Globus pallidus (tissue), 1 donor: ENCODE results near the gene ITPR1.
"Not testable (repeated sequence)": the region's sequence is repeated elsewhere in the genome, so short reads cannot be mapped to it uniquely, and the experiment has no call there.

ENCODE experiments used
- DNase-seq: peaks from one replicate; pipeline ENCODE4 v3.0.0-alpha.2; 2015; ENCODE audit warnings: low spot score

Gene ITPR1

DNA sequence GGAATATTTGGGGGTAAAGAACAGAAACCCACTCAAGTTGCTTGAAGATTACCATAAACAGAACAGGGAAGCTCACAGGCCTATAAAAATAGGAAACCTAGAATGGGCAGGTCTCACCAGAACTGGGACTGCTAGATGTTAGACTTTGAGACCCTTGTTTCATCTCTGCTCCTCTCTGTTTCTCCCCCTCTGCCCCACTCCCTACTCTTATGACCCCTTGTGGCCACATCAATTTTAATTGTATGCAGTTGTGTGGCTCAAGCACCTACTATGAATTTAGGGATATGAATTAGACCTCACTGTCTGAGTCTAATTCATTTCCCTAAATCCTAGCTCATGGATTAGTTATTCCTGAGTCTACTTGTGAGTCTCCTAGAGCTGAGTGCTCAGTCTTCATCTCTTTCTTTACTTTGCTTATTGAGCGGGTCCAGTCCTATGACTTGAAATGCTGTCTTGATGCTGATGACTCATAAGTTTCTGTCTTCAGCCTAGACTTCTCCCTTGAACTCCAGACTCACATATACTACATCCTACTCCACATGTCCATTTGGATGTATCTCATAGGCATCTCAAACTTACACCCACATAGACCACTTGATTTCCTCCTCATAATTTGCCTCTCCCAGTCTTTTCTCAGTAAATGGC, 78.7 kb downstream of the ITPR1 start:
- DNase-seq, result no peak

GRCh38 chr3:4573153-4573552, 80.0 kb downstream of the ITPR1 start:
- DNase-seq, result no peak

DNA sequence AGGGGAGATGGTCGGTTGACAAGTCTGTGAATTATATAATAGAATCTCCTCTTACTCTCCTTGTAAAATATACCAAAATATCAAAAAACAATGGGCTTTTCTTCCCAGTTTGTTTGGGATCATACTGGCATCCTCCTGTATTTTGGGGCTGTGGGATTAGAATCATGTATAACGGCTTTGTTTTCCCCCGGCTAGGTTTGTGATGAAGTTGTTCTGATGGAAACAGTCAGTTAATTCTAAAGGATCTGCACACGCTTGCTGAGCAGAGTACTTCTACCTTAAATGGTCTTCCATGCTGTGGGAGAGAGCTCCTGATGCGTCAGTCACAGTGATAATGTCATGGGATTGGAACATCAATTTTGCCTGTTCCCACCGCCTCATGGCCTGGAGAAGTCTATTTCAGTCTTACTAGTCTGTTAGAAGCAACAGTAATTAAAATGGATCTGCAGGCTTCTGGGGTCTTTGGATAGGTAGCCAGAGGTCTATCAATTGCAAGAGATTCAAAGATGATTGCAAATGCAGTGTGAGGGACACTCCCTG, 81.3 kb downstream of the ITPR1 start:
- DNase-seq, result no peak

- no peak for DNase-seq
These were observed 82.2 kb downstream of the ITPR1 start for GRCh38 chr3:4575381-4575780.

DNA sequence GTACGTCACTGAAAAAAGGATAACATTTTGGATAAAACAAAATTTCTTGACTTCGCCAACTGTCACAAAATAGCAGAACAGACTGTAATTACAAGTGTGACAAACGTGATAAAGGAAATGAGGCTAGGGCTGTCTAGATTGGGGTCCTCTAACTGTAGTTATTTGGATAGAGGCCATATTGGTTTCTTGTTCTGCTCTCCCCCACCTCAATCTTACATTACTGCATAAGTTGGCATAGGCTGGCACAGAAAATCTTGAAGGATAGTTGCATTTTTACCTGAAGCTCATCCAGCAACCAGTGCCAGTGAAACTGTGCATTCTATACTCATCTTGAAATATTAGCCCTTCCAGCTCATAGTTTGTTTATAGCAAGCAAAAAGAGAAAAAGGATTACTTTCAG, 84.6 kb downstream of the ITPR1 start:
- no peak for DNase-seq

DNA sequence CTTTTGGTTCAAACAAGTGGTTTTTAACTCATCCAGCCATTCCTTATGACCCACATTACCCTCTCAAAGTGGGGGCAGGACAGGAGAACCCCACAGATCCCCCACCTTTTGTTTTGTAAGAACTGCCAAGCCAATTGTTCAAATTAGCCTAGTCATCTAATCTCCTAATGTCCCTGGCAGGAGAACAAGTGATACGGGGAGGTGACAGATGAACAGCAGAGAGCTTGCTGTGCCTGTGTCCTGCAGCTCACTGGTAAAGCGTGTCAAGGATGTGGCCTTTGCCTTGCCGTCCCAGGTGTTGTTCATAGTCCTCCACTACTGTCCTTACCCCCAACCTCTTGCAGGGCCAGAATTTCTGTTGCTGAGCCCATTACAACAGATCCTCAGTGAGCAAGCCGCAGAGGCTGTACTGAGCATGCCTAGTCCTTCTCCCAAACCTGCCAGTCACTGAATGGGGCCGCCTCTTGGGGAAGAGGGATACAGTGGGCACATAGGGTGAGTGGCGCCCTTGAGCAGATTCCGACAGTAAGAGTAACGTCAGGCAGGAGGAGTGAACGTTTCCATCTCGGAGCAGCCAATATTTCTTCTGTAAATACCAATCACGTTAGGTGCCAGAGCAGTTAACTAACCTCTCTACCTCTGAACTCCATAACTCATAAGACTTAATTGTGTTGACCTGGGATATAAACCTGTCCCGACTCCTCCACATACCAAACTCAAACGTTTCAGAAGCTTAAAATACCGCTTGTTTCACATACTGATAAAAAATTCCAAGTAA, 87.4 kb downstream of the ITPR1 start:
- no peak for DNase-seq

DNA sequence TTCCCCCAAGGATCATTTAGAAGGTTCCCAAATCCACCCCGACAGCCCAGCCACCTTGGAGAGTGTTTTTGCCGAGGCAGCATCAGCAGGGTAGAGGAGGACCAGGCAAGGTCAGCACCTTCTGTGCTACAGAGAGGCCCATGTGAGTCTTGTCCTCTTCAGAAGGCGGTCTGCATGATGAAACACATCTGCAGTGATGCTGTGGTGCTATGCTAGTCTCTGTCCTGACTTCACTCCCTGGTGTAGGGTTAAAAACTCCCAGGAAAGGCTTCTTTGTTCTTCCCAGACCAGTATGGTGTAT, 87.9 kb downstream of the ITPR1 start:
- DNase-seq, result no peak

GRCh38 chr3:4581498-4581897, 88.3 kb downstream of the ITPR1 start:
- no peak for DNase-seq

GRCh38 chr3:4581920-4582611, 88.9 kb downstream of the ITPR1 start:
- no peak for DNase-seq

GRCh38 chr3:4582624-4583023, 89.5 kb downstream of the ITPR1 start:
- DNase-seq, result no peak

GRCh38 chr3:4583416-4583815, 90.3 kb downstream of the ITPR1 start:
- no peak for DNase-seq

GRCh38 chr3:4584456-4585249, 91.5 kb downstream of the ITPR1 start:
- peak; percentile 11 for DNase-seq

DNA sequence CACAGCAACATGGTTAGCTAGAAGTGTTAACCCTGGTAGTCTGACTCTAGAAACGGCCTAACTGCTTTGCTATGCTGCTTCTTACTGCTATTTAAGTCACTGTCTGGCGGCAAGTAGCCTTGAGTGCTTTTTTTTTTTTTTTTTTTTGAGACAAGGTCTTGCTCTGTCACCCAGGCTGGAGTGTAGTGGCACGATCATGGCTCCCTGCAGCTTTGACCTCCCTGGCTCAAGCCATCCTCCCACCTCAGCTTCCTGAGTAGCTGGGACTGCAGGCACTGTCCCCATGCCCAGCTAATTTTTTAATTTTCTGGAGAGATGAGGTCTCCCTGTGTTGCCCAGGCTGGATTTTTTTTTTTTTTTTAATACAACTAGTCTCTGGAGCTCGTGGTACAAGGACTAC, 93.2 kb downstream of the ITPR1 start:
- no peak for DNase-seq

DNA sequence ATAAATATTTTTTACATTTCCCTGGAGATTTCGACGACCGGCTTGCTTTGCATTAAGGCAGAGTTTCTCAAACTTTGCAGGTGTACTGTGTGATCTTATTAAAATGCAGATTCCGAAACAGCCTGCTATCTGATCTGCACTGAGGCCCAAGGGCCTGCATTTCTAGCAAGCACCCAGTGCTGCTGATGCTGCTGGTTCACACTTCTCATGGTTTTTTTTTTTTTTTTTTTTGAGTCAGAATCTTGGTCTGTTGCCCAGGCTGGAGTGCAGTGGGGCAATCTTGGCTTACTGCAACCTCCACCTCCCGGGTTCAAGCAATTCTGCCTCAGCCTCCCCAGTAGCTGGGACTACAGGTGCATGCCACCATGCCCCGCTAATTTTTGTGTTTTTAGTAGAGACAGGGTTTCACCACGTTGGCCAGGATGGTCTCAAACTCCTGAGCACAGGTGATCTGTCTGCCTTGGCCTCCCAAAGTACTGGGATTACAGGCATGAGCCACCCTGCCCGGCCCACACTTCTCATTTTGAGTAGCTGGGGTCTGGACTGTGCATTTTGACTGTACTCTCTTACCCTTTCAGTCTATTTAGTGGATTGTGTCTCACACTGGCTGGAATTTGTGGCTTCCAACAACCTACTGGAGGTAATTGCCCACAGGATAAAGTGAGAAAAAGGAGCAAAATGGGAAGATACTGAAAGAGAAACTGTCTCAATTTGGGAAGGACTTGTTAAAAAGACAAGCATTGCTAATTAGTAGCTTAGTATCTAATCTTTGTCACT, 94.1 kb downstream of the ITPR1 start:
- no peak for DNase-seq

DNA sequence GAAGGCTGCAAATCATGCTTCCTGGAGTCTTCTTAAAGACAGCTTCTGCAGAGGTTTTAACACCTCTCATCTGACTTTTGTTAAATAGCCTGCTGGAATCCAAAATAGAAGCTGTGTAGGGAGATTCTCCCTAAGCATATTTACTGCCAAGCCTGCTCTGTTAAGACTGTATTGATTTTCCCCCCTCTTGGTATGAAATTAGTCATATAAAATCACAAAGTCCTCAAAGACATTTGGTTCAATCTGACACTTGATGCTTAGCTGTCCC, 94.6 kb downstream of the ITPR1 start:
- no peak for DNase-seq

DNA sequence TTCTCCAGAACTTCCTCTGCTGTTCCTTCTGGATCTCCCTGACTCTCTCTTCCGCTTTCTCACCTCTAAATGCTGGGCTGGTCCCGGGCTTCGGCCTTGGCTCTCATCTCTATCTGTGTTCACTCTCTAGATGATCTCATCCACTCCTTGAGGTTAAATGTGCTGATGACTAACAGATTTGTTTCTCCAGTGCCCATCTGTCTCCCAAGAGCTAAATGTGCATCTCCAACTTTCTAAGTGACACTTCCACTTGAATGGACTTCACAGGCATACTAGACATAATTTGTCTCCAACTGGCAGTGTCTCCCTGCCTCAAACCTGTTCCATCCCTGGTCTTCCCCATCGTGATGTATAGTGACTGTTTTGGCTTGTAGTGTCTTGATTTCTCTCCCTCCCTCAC, 95.3 kb downstream of the ITPR1 start:
- DNase-seq, result no peak

DNA sequence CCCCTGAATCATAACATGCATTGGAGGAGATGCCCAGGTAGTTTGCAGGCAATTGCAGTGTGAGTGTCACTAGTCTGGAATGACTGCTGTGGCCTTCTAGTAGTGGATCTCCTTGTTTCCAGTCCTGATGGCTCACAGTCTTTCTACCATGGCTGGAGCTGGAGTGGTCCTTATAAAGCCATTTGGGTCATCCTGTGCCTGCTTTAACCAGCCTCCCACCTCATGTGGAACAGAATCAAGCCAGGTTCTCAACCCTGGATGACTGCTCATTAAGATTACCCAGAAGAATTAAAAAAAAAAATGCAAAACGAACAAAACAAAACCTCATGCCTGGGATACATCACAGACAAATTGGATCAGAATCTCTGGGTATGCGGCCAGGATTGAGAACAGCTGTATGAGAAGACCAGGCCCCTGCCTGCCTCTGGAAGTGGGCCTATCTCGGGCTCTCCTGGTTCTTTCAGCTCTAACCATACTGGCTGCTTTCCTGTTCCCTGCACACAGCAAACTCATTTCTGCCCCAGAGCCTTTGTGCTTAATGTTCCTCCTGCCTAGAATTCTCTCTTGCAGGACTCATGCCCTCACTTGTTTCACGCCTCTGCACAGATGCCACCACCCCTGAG, 96.4 kb downstream of the ITPR1 start:
- DNase-seq, result no peak

DNA sequence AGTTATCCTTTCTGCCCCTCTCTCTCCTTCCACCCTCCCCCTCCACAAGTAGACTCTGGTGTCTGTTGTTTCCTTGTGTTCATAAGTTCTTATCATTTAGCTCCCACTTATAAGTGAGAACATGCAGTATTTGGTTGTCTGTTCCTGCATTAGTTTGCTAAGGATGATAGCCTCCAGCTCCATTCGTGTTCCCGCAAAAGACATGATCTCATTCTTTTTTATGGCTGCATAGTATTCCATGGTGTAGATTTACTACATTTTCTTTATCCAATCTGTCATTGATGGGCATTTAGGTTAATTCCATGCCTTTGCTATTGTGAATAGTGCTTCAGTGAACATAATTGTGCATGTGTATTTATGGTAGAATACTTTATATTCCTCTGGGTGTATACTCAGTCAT, 97.7 kb downstream of the ITPR1 start:
- DNase-seq, result not testable (repeated sequence)

- DNase-seq, result no peak
These were observed 98.5 kb downstream of the ITPR1 start for GRCh38 chr3:4591669-4592068.

DNA sequence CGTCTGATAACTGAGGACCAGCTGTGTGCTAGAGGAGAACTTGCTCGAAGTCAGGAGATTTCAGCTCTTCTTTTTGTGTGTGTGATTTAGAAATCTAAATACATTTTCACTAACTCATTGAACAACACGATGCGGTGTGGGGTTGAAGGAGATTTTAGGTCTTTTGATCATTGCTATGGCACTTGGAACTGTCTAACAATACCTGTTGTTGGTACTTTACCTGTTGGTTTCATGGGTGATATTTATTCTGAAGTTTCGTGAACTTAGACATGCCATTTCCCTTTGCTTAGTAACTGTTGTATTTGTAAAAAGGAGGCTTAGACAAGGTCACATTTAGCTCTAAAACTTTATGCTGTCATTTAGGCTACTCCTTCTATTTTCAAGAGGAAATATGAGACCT, 99.9 kb downstream of the ITPR1 start:
- DNase-seq, result no peak

DNA sequence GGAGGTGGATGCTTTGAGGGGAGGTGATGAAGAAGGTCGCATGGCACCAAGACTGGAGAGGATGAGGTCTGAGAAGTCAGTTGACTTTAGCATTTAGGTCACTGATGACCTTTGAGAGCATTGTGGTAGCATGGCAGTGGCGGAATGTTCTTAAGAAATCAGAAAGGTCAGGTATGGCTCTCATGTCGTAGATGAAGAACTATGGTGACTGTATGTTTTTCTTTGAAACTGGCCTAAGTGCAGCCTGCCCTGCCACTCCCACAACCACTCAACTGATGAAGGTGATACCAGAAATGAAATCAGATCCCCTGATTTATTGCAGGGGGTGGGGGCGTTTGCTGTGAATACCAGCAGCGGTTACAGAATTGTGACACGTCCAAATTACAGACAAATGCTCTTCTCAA, 102.6 kb downstream of the ITPR1 start:
- DNase-seq, result no peak
